ENCODE results near the gene CGNL1.

GRCh38 chr15:57595011-57595866, 218.9 kb downstream of the CGNL1 start:
- TF ChIP-seq, protein P1, sequence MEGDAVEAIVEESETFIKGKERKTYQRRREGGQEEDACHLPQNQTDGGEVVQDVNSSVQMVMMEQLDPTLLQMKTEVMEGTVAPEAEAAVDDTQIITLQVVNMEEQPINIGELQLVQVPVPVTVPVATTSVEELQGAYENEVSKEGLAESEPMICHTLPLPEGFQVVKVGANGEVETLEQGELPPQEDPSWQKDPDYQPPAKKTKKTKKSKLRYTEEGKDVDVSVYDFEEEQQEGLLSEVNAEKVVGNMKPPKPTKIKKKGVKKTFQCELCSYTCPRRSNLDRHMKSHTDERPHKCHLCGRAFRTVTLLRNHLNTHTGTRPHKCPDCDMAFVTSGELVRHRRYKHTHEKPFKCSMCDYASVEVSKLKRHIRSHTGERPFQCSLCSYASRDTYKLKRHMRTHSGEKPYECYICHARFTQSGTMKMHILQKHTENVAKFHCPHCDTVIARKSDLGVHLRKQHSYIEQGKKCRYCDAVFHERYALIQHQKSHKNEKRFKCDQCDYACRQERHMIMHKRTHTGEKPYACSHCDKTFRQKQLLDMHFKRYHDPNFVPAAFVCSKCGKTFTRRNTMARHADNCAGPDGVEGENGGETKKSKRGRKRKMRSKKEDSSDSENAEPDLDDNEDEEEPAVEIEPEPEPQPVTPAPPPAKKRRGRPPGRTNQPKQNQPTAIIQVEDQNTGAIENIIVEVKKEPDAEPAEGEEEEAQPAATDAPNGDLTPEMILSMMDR (IDR thresholded peaks at IDR 0.05) = no peak
- TF ChIP-seq POLR2A (IDR thresholded peaks at IDR 0.05) = no peak
- TF ChIP-seq POLR2AphosphoS5 (IDR thresholded peaks at IDR 0.05) = peak in 2 of 3 donors; percentile 57 to 71
